Loucy (cell line): Measurements from ENCODE around the gene CAMK2A.

Experiments
- H2AFZ ChIP-seq: fragments of 200-600 bp; sonication (generic); 2 replicates; pipeline ENCODE4 v1.6.0; 2016; ENCODE audit warnings: antibody characterized with exemption, mild to moderate bottlenecking, low read length, moderate library complexity
- H3F3A ChIP-seq: fragments of 200-600 bp; 2 replicates; pipeline ENCODE4 v1.6.0; 2016; ENCODE audit warnings: antibody characterized with exemption, low read depth, mild to moderate bottlenecking
- H3K27me3 ChIP-seq: fragments of 200-600 bp; sonication (generic); 2 replicates; pipeline ENCODE4 v1.6.1; 2014; ENCODE audit warnings: low read length, mild to moderate bottlenecking; ENCODE audit not compliant: insufficient read depth, poor library complexity, severe bottlenecking
- H3K36me3 ChIP-seq: fragments of 200-600 bp; sonication (generic); 2 replicates; pipeline ENCODE4 v1.6.1; 2016; ENCODE audit warnings: low read length; ENCODE audit not compliant: insufficient read depth
- H3K4me1 ChIP-seq: fragments of 200-600 bp; sonication (generic); 2 replicates; pipeline ENCODE4 v1.5.1; 2014; ENCODE audit warnings: low read length, mild to moderate bottlenecking; ENCODE audit not compliant: insufficient read depth, poor library complexity, severe bottlenecking
- H3K4me2 ChIP-seq: fragments of 200-600 bp; sonication (generic); 2 replicates; pipeline ENCODE4 v1.6.0; 2014; ENCODE audit warnings: antibody characterized with exemption, low read length, low read depth, mild to moderate bottlenecking; ENCODE audit not compliant: poor library complexity, severe bottlenecking
- H3K4me3 ChIP-seq: fragments of 200-600 bp; sonication (generic); 2 replicates; pipeline ENCODE4 v1.5.1; 2014; ENCODE audit warnings: low read length, mild to moderate bottlenecking, mixed read lengths; ENCODE audit not compliant: poor library complexity, severe bottlenecking
- H3K79me2 ChIP-seq: fragments of 200-600 bp; sonication (generic); 2 replicates; pipeline ENCODE4 v1.6.1; 2014; ENCODE audit warnings: low read length; ENCODE audit not compliant: insufficient read depth
- H3K9ac ChIP-seq: fragments of 200-600 bp; sonication (generic); 2 replicates; pipeline ENCODE4 v1.6.0; 2014; ENCODE audit warnings: mild to moderate bottlenecking, low read depth, low read length, moderate library complexity; ENCODE audit not compliant: poor library complexity, severe bottlenecking
- H3K9me2 ChIP-seq: fragments of 200-600 bp; sonication (generic); replicated peaks from 2 replicates; pipeline ENCODE4 v1.6.1; 2016; ENCODE audit warnings: low read depth, low read length, mixed read lengths
- H3K9me3 ChIP-seq: fragments of 200-600 bp; sonication (generic); 2 replicates; pipeline ENCODE4 v1.6.1; 2014; ENCODE audit warnings: mild to moderate bottlenecking, antibody characterized with exemption, low read length, low read depth; ENCODE audit not compliant: insufficient read depth
- H4K20me1 ChIP-seq: fragments of 200-600 bp; sonication (generic); 2 replicates; pipeline ENCODE4 v1.6.0; 2014; ENCODE audit warnings: antibody characterized with exemption, low read length, mild to moderate bottlenecking; ENCODE audit not compliant: insufficient read depth, poor library complexity, severe bottlenecking
- CTCF ChIP-seq: fragments of 200-600 bp; sonication (generic); conservative IDR thresholded peaks from 2 replicates; pipeline ENCODE4 v1.5.1; 2014; ENCODE audit warnings: mild to moderate bottlenecking, antibody characterized with exemption, low read length
- EZH2phosphoT487 ChIP-seq: fragments of 200-600 bp; IDR thresholded peaks from 2 replicates; pipeline ENCODE4 v1.6.1; 2018; ENCODE audit warnings: antibody characterized with exemption, mild to moderate bottlenecking, moderate library complexity, borderline replicate concordance

Gene CAMK2A

GRCh38 chr5:150311015-150311692 lies 21.6 kb upstream of the CAMK2A start:
- Histone ChIP-seq H3F3A (no peaks in the 10 kb centered on the region), H3K9me2 (no peaks in the 10 kb centered on the region), H3K4me3 (no peak overlapping the region), H3K27me3 (no peaks in the 10 kb centered on the region), H3K4me2 (no peak overlapping the region), H2AFZ (no peak overlapping the region), H3K9me3 (no peaks in the 10 kb centered on the region), H4K20me1 (no peaks in the 10 kb centered on the region), H3K79me2 (no peaks in the 10 kb centered on the region), H3K4me1 (no peaks in the 10 kb centered on the region), H3K36me3 (no peaks in the 10 kb centered on the region), H3K9ac (no peak overlapping the region)
- no peak for TF ChIP-seq EZH2phosphoT487

- H3K9ac ChIP-seq, result no peak overlapping the region
- H3K79me2 ChIP-seq, result no peaks in the 10 kb centered on the region
- H2AFZ ChIP-seq, result no peak overlapping the region
- no peaks in the 10 kb centered on the region for H3K4me1 ChIP-seq
- no peaks in the 10 kb centered on the region for H4K20me1 ChIP-seq
- H3F3A ChIP-seq, result no peaks in the 10 kb centered on the region
- no peaks in the 10 kb centered on the region for H3K27me3 ChIP-seq
- H3K36me3 ChIP-seq, result no peaks in the 10 kb centered on the region
- no peaks in the 10 kb centered on the region for H3K9me3 ChIP-seq
- no peak overlapping the region for H3K4me3 ChIP-seq
- TF ChIP-seq CTCF (no peak), EZH2phosphoT487 (no peak)
- H3K9me2 ChIP-seq, result no peaks in the 10 kb centered on the region
- H3K4me2 ChIP-seq, result no peak overlapping the region
These were observed 20.7 kb upstream of the CAMK2A start for GRCh38 chr5:150310246-150310645.

- no peaks in the 10 kb centered on the region for H3K36me3 ChIP-seq
- H3K79me2 ChIP-seq, result no peaks in the 10 kb centered on the region
- TF ChIP-seq CTCF (no peak), EZH2phosphoT487 (no peak)
- no peaks in the 10 kb centered on the region for H3K9me2 ChIP-seq
- no peaks in the 10 kb centered on the region for H3K27me3 ChIP-seq
- no peak overlapping the region for H3K9ac ChIP-seq
- H3K4me2 ChIP-seq, result no peak overlapping the region
- H4K20me1 ChIP-seq, result no peaks in the 10 kb centered on the region
- no peak overlapping the region for H3K4me3 ChIP-seq
- H3K4me1 ChIP-seq, result no peaks in the 10 kb centered on the region
- no peaks in the 10 kb centered on the region for H3K9me3 ChIP-seq
- no peaks in the 10 kb centered on the region for H3F3A ChIP-seq
- H2AFZ ChIP-seq, result no peak overlapping the region
These were observed 20.3 kb upstream of the CAMK2A start for GRCh38 chr5:150309886-150310239.
